Thyroid gland (tissue), 4 donors: ENCODE data around the gene RAB18. TPM values are rescaled to one million over a fixed set of nuclear protein-coding genes. Genes with fewer than 3 reads are reported as not detected.

Experiments used
- DNase-seq, 2 donors: peaks; one replicate each; pipeline ENCODE4 v3.0.0-alpha.2; 2019
- H3K27ac ChIP-seq, 3 donors: fragments of 200-600 bp; sonication (generic); 1 replicate in 2 of 3; 2 replicates in 1 of 3; pipeline ENCODE4 v1.5.1; 2016 to 2019; ENCODE audit warnings: mild to moderate bottlenecking in 1 of 3, moderate library complexity in 1 of 3
- H3K27me3 ChIP-seq: fragments of 200-600 bp; sonication (generic); one replicate; pipeline ENCODE4 v1.5.1; 2019
- H3K36me3 ChIP-seq, 2 donors: fragments of 200-600 bp; sonication (generic); one replicate each; pipeline ENCODE4 v1.5.1; 2016 to 2019
- H3K4me1 ChIP-seq, 2 donors: fragments of 200-600 bp; sonication (generic); one replicate each; pipeline ENCODE4 v1.5.1; 2017 to 2019
- H3K4me3 ChIP-seq, 3 donors: fragments of 200-600 bp; sonication (generic); replicated peaks in 1 of 3; 1 replicate in 2 of 3; 2 replicates in 1 of 3; pipeline ENCODE4 v1.5.1; 2016; ENCODE audit warnings: mild to moderate bottlenecking in 1 of 3
- H3K9me3 ChIP-seq: fragments of 200-600 bp; sonication (generic); one replicate; pipeline ENCODE4 v1.5.1; 2017
- POLR2A ChIP-seq, 2 donors: fragments of 450-650 bp; IDR thresholded peaks; one replicate each; pipeline ENCODE4 v1.6.1; 2017; ENCODE audit warnings: antibody characterized with exemption in 2 of 2, mild to moderate bottlenecking in 2 of 2, moderate library complexity in 1 of 2
- WGBS, 2 donors: methylation state at CpG; one replicate each; pipeline ENCODE4 v1.1.5; 2017; 5-methylcytosine and 5-hydroxymethylcytosine counted together
- intact Hi-C: fragments of 100-400 bp; cut with DNase I; formaldehyde crosslinking; loops from one replicate; pipeline ENCODE4 v1.15.1; 2023
- total RNA-seq, 4 donors: library from RNA; depleted of rRNA; stranded (reverse); fragments of >200 nt; gene quantifications; one replicate each; pipeline ENCODE4 v1.2.3, GENCODE V29; 2016
- TF ChIP-seq, protein P1 (sequence below), 6 experiments: fragments of 200-600 bp in 3 of 6; fragments of 450-650 bp in 3 of 6; sonication (generic) in 3 of 6; IDR thresholded peaks; one replicate each; pipeline ENCODE4 v1.5.1; 2016 to 2019; ENCODE audit warnings: antibody characterized with exemption in 6 of 6, mild to moderate bottlenecking in 2 of 6, inconsistent platforms in 1 of 6, moderate library complexity in 1 of 6

Gene RAB18
- total RNA-seq, 4 donors from 2014 or later: 58.9 to 86.0 (median 72.8) TPM

DNA sequence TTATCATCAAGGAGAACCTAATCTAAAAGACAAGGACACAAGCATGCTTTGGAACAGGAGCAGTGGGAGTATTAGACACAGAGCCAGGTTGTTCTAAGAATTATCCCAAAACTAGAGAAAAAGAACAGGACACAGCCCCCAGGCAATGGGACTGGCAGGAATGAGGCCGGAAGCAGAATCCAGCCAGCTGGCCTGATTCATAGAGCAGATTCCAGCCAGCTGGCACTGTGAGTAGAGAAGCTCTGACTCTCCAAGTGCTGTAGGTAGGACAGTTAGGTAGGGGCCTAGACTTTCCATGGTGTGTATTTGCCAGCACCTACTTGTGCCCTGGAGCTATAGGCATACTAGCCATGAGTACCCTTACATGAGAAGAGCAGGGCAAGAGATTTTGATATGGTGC lies 13.3 kb upstream of the RAB18 start:
- 100% methylated on average over 1 of the region's 1 CpG for WGBS, 2 donors
- H3K36me3 ChIP-seq: no peaks in the 10 kb centered on the region
- no peaks in the 10 kb centered on the region for H3K9me3 ChIP-seq
- intact Hi-C loops: no loop called here
- TF ChIP-seq POLR2A (IDR thresholded peaks at IDR 0.05): no peak
- TF ChIP-seq, protein P1, sequence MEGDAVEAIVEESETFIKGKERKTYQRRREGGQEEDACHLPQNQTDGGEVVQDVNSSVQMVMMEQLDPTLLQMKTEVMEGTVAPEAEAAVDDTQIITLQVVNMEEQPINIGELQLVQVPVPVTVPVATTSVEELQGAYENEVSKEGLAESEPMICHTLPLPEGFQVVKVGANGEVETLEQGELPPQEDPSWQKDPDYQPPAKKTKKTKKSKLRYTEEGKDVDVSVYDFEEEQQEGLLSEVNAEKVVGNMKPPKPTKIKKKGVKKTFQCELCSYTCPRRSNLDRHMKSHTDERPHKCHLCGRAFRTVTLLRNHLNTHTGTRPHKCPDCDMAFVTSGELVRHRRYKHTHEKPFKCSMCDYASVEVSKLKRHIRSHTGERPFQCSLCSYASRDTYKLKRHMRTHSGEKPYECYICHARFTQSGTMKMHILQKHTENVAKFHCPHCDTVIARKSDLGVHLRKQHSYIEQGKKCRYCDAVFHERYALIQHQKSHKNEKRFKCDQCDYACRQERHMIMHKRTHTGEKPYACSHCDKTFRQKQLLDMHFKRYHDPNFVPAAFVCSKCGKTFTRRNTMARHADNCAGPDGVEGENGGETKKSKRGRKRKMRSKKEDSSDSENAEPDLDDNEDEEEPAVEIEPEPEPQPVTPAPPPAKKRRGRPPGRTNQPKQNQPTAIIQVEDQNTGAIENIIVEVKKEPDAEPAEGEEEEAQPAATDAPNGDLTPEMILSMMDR (IDR thresholded peaks at IDR 0.05): no peak
- no peak overlapping the region for H3K4me3 ChIP-seq
- H3K4me1 ChIP-seq: no peaks in the 10 kb centered on the region
- no peak for DNase-seq
- no peaks in the 10 kb centered on the region for H3K27me3 ChIP-seq
- no peak overlapping the region for H3K27ac ChIP-seq

DNA sequence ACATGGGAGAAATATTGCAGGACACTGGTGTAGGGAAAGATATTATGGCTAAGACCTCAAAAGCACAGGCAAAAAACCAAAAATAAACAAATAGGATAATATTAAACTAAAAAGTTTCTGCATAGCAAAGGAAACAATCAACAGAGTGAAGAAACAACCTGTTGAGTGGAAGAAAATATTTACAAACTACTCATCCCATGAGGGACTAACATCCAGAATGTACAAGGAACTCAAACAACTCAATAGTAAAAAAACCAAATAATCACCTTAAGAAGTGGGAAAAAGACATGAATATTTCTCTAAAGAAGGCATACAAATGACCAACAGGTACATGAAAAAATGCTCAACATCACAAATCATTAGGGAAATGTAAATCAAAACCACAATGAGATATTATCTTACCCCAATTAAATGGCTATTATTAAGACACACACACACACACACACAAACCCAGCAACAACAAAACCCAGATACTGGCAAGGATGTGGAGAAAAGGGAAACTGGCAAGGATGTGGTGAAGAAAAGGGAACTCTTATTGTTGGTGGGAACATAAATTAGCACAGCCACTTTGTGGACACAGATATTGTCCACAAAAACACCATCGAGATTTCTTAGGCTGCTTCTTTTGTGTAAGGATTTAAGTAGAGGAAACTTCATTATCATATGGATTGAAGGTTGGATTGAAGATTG lies 9.8 kb upstream of the RAB18 start:
- no peak for TF ChIP-seq POLR2A (IDR thresholded peaks at IDR 0.05)
- TF ChIP-seq, protein P1 (IDR thresholded peaks at IDR 0.05): no peak
- intact Hi-C loops: no loop called here
- H3K9me3 ChIP-seq: no peaks in the 10 kb centered on the region
- no peaks in the 10 kb centered on the region for H3K27me3 ChIP-seq
- WGBS, 2 donors: 68 to 70% methylated on average over 1 of the region's 1 CpG
- H3K27ac ChIP-seq: no peak overlapping the region
- H3K36me3 ChIP-seq: no peaks in the 10 kb centered on the region
- no peak for DNase-seq
- no peaks in the 10 kb centered on the region for H3K4me1 ChIP-seq
- no peak overlapping the region for H3K4me3 ChIP-seq

DNA sequence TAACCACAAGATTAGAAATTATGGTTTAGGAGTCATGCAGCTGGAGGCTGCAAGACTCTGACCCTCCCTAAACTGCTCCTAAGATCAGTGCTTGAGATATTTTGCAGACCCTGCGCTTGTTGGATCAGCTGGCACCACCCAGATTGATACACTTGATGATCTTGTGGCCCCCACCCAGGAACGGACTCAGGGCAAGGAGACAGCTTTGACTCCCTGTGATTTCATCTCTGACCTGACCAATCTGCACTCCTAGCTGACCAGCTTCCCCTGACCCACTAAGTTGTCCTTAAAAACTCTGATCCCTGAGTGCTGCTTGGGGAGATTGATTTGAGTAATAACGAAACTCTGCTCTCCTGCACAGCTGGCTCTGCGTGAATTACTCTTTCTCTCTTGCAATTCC lies 8.0 kb upstream of the RAB18 start:
- intact Hi-C loops: no loop called here
- H3K4me3 ChIP-seq: no peak overlapping the region
- H3K27ac ChIP-seq: no peak overlapping the region
- DNase-seq: no peak
- WGBS, 2 donors: 68 to 88% methylated on average over 4 of the region's 4 CpGs
- TF ChIP-seq POLR2A (IDR thresholded peaks at IDR 0.05): no peak
- TF ChIP-seq, protein P1 (IDR thresholded peaks at IDR 0.05): no peak
- H3K27me3 ChIP-seq: no peaks in the 10 kb centered on the region
- H3K36me3 ChIP-seq: no peaks in the 10 kb centered on the region
- no peaks in the 10 kb centered on the region for H3K9me3 ChIP-seq
- H3K4me1 ChIP-seq: no peaks in the 10 kb centered on the region

DNA sequence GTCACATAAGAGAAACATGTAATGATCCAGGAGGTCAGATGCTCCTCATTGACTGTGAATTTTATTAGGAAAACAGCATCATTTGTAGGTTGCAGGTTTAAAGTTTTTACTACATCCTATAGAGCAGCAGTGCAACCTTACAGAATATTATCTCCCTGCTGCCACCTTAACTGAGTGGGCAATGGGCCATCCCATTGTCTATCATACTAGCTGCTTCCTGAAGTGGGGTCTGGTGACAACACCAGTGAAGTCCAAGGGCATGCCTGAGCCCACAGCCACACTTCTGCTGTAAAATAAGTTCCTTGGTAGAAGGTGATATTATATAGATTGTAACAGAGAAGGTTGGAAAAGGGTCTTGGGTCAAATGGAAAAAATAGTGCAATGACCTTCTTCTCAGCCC lies 4.0 kb upstream of the RAB18 start:
- Histone ChIP-seq H3K36me3 (no peaks in the 10 kb centered on the region), H3K27ac (no peak overlapping the region), H3K4me3 (no peak overlapping the region), H3K9me3 (no peaks in the 10 kb centered on the region), H3K27me3 (no peaks in the 10 kb centered on the region), H3K4me1 (peaks cover 0 to under 1% of the 10 kb centered on the region in 2 donors)
- intact Hi-C loops: no loop called here
- no peak for DNase-seq
- TF ChIP-seq, protein P1 (IDR thresholded peaks at IDR 0.05): no peak
- no peak for TF ChIP-seq POLR2A (IDR thresholded peaks at IDR 0.05)

DNA sequence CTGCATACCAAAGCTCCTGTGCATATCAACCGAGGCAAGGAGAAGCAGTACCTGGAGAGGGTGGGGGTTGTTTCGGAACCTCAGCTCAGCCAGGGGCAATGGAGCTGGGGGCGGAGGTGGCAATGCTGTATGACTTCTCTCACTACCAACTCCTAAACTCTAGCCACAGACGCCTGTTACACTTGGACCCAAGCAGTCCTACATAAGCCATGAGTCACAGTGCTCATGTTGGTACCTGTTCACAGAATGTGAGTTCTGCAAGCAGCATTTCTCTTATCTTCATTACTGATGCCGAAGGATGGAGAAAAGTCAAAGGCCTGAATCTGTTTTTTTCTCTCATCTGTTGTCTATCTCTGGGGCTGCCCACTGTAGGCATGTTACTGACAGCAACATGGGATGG lies 3.2 kb upstream of the RAB18 start:
- Histone ChIP-seq H3K4me3 (no peak overlapping the region), H3K27me3 (no peaks in the 10 kb centered on the region), H3K9me3 (no peaks in the 10 kb centered on the region), H3K4me1 (peaks cover 0 to 8% of the 10 kb centered on the region in 2 donors), H3K27ac (no peak overlapping the region), H3K36me3 (no peaks in the 10 kb centered on the region)
- DNase-seq: no peak
- intact Hi-C loops: no loop called here
- WGBS, 2 donors: 78 to 80% methylated on average over 5 of the region's 5 CpGs
- TF ChIP-seq, protein P1 (IDR thresholded peaks at IDR 0.05): no peak
- TF ChIP-seq POLR2A (IDR thresholded peaks at IDR 0.05): no peak
